K562 (cell line): ENCODE results near the gene GPR162. TPM values are rescaled to one million over a fixed set of nuclear protein-coding genes. Genes with fewer than 3 reads are reported as not detected.

ENCODE experiments used
- ARID1B ChIP-seq: fragments of 450-650 bp; IDR thresholded peaks from 2 replicates; pipeline ENCODE4 v1.6.1; 2016; ENCODE audit warnings: antibody characterized with exemption, mild to moderate bottlenecking, inconsistent platforms
- ATF3 ChIP-seq, 2 experiments: fragments of 450-650 bp in 1 of 2; sonication (generic) in 1 of 2; formaldehyde crosslinking in 1 of 2; IDR thresholded peaks in 1 of 2; conservative IDR thresholded peaks in 1 of 2; 2 replicates each; pipeline versions ENCODE4 v1.6.1 to v1.8.1; 2016 to 2023; ENCODE audit warnings: mild to moderate bottlenecking in 2 of 2, moderate library complexity in 2 of 2, inconsistent platforms in 1 of 2, missing genetic modification reagents in 1 of 2
- ATF7 ChIP-seq: fragments of 450-650 bp; IDR thresholded peaks from 2 replicates; pipeline ENCODE4 v1.7.1; 2014; ENCODE audit warnings: mild to moderate bottlenecking, moderate library complexity
- BACH1 ChIP-seq: fragments of 200-800 bp; sonication (Bioruptor generic); IDR thresholded peaks from 2 replicates; pipeline ENCODE4 v1.6.1; 2016; ENCODE audit warnings: missing genetic modification characterization, missing compliant biosample characterization
- CHD4 ChIP-seq: fragments of 200-600 bp; sonication (generic); IDR thresholded peaks from 3 replicates; pipeline ENCODE4 v1.6.1; 2012; ENCODE audit warnings: low read depth, mild to moderate bottlenecking, mixed read lengths, low read length, inconsistent platforms; ENCODE audit not compliant: insufficient read depth, insufficient replicate concordance, poor library complexity, severe bottlenecking
- EP400 ChIP-seq: fragments of 450-650 bp; IDR thresholded peaks from 2 replicates; pipeline ENCODE4 v1.6.1; 2017; ENCODE audit warnings: antibody characterized with exemption, mild to moderate bottlenecking, moderate library complexity
- GATA2 ChIP-seq: sonication (generic); formaldehyde crosslinking; IDR thresholded peaks from 2 replicates; pipeline ENCODE4 v1.4.0; 2020; ENCODE audit warnings: mild to moderate bottlenecking, missing genetic modification reagents
- HBP1 ChIP-seq: fragments of 450-650 bp; formaldehyde crosslinking; IDR thresholded peaks from 2 replicates; pipeline ENCODE4 v1.4.0; 2022; ENCODE audit warnings: missing genetic modification characterization
- KLF10 ChIP-seq: fragments of 250-450 bp; sonication (Bioruptor Pico); IDR thresholded peaks from 2 replicates; pipeline ENCODE4 v1.6.1; 2021; ENCODE audit warnings: matching md5 sums
- MXI1 ChIP-seq: IDR thresholded peaks from 2 replicates; pipeline ENCODE4 v1.6.1; 2011; ENCODE audit warnings: low read depth, mild to moderate bottlenecking, improper control_type of control experiment, low read length
- POLR2B ChIP-seq: fragments of 450-650 bp; IDR thresholded peaks from 2 replicates; pipeline ENCODE4 v1.6.1; 2018; ENCODE audit warnings: low read depth; ENCODE audit not compliant: partially characterized antibody
- POLR3G ChIP-seq: IDR thresholded peaks from 2 replicates; pipeline ENCODE4 v1.6.1; 2011; ENCODE audit not compliant: insufficient read length, insufficient replicate concordance; ENCODE audit errors: extremely low read depth
- RBM14 ChIP-seq: fragments of 200-400 bp; formaldehyde crosslinking; IDR thresholded peaks from 2 replicates; pipeline ENCODE4 v1.6.1; 2018; ENCODE audit warnings: low read depth, mild to moderate bottlenecking, low read length, moderate library complexity, borderline replicate concordance; ENCODE audit not compliant: insufficient read depth
- RNF219 ChIP-seq: fragments of 250-450 bp; sonication (Bioruptor Pico); IDR thresholded peaks from 2 replicates; pipeline ENCODE4 v1.5.0; 2022; ENCODE audit warnings: mild to moderate bottlenecking
- SAFB ChIP-seq: fragments of 200-400 bp; formaldehyde crosslinking; IDR thresholded peaks from 2 replicates; pipeline ENCODE4 v1.6.1; 2017; ENCODE audit warnings: low read depth, low read length, borderline replicate concordance
- SNAPC5 ChIP-seq: fragments of 250-450 bp; sonication (Bioruptor Pico); IDR thresholded peaks from 2 replicates; pipeline ENCODE4 v1.8.0; 2021; ENCODE audit warnings: moderate library complexity, mild to moderate bottlenecking, inconsistent platforms
- SOX6 ChIP-seq: fragments of 450-650 bp; IDR thresholded peaks from 2 replicates; pipeline ENCODE4 v1.6.1; 2014; ENCODE audit warnings: mild to moderate bottlenecking
- TAF1 ChIP-seq: IDR thresholded peaks from 2 replicates; pipeline ENCODE4 v1.6.1; 2011; ENCODE audit warnings: mild to moderate bottlenecking, low read length, moderate library complexity; ENCODE audit not compliant: insufficient read depth, control insufficient read depth, severe bottlenecking; ENCODE audit errors: extremely low read depth
- XRCC3 ChIP-seq: fragments of 450-650 bp; IDR thresholded peaks from 2 replicates; pipeline ENCODE4 v1.6.1; 2017; ENCODE audit warnings: mild to moderate bottlenecking, moderate library complexity
- ZBTB26 ChIP-seq: fragments of 450-650 bp; formaldehyde crosslinking; IDR thresholded peaks from 2 replicates; pipeline ENCODE4 v1.4.0; 2022; ENCODE audit warnings: missing genetic modification characterization
- ZNF12 ChIP-seq: sonication (generic); formaldehyde crosslinking; IDR thresholded peaks from 2 replicates; pipeline ENCODE4 v1.4.0; 2020; ENCODE audit warnings: mild to moderate bottlenecking, missing genetic modification reagents
- ZNF41 ChIP-seq: fragments of 250-450 bp; sonication (Bioruptor Pico); conservative IDR thresholded peaks from 2 replicates; pipeline ENCODE4 v1.4.0; 2020; ENCODE audit warnings: mild to moderate bottlenecking
- ZNF511 ChIP-seq: sonication (generic); formaldehyde crosslinking; IDR thresholded peaks from 2 replicates; pipeline ENCODE4 v1.8.0; 2022; ENCODE audit warnings: mild to moderate bottlenecking, missing genetic modification reagents
- polyA plus RNA-seq, 8 experiments: library from polyadenylated mRNA; depleted of rRNA in 4 of 8; stranded (reverse) in 5 of 8; unstranded in 3 of 8; fragments of >200 nt; fragmentation: Nextera tagmentation in 2 of 8; fragmentation: Illumina TruSeq in 1 of 8; extraction: Ambion mirVana in 2 of 8; extraction: Trizol in 1 of 8; gene quantifications; 2 replicates each; pipeline versions ENCODE4 v1.2.1 to v1.2.3, GENCODE V29; 2011 to 2014; ENCODE audit warnings: inconsistent platforms in 1 of 8, missing spikeins in 1 of 8
- total RNA-seq, 7 experiments: library from RNA; depleted of rRNA in 6 of 7; stranded (reverse); fragments of >200 nt in 6 of 7; fragmentation: Illumina TruSeq in 2 of 7; extraction: Trizol in 2 of 7; gene quantifications; 2 replicates each; pipeline versions ENCODE4 v1.2.1 to v1.2.3, GENCODE V29; 2011 to 2021; ENCODE audit warnings: low replicate concordance in 1 of 7

Gene GPR162
- total and polyA plus RNA-seq, 9 of the 15 experiments (the other 6 are each of a cell fraction or from before 2014, with no cell fraction given) = 0.65 to 1.8 (median 1.1) TPM; not detected in 2

- TF ChIP-seq RNF219 (CRISPR knock-in tag) = no peak
- no peak for TF ChIP-seq ARID1B
- no peak for TF ChIP-seq SAFB
- TF ChIP-seq ATF3 (IDR thresholded peaks at IDR 0.05) = no peak
- no peak for TF ChIP-seq ATF3 (CRISPR knock-in tag; conservative IDR thresholded peaks at IDR 0.05)
- no peak for TF ChIP-seq SNAPC5
- no peak for TF ChIP-seq RBM14
- no peak for TF ChIP-seq ZNF41
- no peak for TF ChIP-seq SOX6
- no peak for TF ChIP-seq ATF7
- TF ChIP-seq XRCC3 = no peak
- no peak for TF ChIP-seq KLF10 (CRISPR knock-in tag)
- no peak for TF ChIP-seq ZBTB26 (CRISPR knock-in tag)
- TF ChIP-seq HBP1 (CRISPR knock-in tag) = no peak
- TF ChIP-seq MXI1 = no peak
- no peak for TF ChIP-seq EP400
- no peak for TF ChIP-seq ZNF12 (CRISPR knock-in tag)
- no peak for TF ChIP-seq POLR2B
- TF ChIP-seq CHD4 = no peak
- no peak for TF ChIP-seq POLR3G
- no peak for TF ChIP-seq ZNF511 (CRISPR knock-in tag)
- TF ChIP-seq GATA2 (CRISPR knock-in tag) = no peak
- TF ChIP-seq TAF1 = no peak
- no peak for TF ChIP-seq BACH1 (tag)
Observed at GRCh38 chr12:6827437-6827911, 5.9 kb downstream of the GPR162 start (continued).
